Upper lobe of left lung (tissue), 4 donors: ENCODE data around the gene UNCX.

Experiments
- POLR2A ChIP-seq, 4 donors: fragments of 450-650 bp; IDR thresholded peaks; one replicate each; pipeline ENCODE4 v1.5.1; 2016 to 2017; ENCODE audit warnings: antibody characterized with exemption in 4 of 4, mild to moderate bottlenecking in 2 of 4
- TF ChIP-seq, protein P1 (sequence below), 6 experiments: fragments of 450-650 bp in 4 of 6; fragments of 200-600 bp in 2 of 6; sonication (generic) in 2 of 6; IDR thresholded peaks; one replicate each; pipeline ENCODE4 v1.5.1; 2016 to 2019; ENCODE audit warnings: antibody characterized with exemption in 6 of 6

DNA sequence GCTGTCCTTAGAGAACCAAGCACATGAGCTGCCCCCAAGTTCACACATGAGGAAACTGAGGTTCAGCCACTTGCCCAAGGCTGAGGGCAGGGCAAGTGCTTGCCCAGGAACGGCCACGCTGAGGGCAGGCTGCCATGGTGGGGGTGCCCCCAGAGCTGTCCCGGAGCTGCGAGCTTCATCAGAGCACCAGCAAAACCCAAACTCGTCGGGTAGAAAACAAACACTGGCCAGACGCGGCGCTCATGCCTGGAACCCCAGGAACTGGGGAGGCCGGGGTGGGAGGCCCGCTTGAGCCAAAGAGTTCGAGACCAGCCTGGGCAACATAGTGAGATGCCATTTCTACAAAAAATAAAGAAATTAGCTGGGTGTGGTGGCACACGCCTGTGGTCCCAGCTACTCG is 38.4 kb downstream of the UNCX start:
- no peak for TF ChIP-seq POLR2A (IDR thresholded peaks at IDR 0.05)
- TF ChIP-seq, protein P1, sequence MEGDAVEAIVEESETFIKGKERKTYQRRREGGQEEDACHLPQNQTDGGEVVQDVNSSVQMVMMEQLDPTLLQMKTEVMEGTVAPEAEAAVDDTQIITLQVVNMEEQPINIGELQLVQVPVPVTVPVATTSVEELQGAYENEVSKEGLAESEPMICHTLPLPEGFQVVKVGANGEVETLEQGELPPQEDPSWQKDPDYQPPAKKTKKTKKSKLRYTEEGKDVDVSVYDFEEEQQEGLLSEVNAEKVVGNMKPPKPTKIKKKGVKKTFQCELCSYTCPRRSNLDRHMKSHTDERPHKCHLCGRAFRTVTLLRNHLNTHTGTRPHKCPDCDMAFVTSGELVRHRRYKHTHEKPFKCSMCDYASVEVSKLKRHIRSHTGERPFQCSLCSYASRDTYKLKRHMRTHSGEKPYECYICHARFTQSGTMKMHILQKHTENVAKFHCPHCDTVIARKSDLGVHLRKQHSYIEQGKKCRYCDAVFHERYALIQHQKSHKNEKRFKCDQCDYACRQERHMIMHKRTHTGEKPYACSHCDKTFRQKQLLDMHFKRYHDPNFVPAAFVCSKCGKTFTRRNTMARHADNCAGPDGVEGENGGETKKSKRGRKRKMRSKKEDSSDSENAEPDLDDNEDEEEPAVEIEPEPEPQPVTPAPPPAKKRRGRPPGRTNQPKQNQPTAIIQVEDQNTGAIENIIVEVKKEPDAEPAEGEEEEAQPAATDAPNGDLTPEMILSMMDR (IDR thresholded peaks at IDR 0.05): no peak
